Measurements from ENCODE around the gene PLA2G4B. TPM values are rescaled to one million over a fixed set of nuclear protein-coding genes. Genes with fewer than 3 reads are reported as not detected.

PLA2G4B gene
- total and polyA plus RNA-seq, 5 donors: 1.8 to 7.1 (median 5.7) TPM

DNA sequence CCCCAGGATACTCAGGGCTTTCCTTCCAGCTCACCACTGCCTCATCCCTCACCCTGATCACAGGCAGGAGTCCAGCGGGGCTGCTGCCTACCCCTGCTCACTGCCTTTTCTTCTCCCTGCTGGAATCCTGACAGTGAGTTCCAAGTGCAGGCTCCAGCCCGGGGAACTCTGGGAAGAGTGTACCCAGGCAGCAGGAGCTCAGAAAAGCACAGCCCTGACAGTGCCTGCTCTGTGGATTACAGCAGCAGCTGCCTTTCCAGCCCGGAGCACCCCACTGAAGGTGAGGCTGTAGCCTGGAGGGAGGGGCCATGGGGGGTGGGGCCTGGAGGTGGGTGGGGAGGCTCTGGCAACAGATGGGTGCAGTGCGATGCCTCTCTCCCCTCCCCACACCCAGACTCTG lies 16.8 kb upstream of the PLA2G4B start:
- WGBS: 82% methylated on average over 4 of the region's 4 CpGs

DNA sequence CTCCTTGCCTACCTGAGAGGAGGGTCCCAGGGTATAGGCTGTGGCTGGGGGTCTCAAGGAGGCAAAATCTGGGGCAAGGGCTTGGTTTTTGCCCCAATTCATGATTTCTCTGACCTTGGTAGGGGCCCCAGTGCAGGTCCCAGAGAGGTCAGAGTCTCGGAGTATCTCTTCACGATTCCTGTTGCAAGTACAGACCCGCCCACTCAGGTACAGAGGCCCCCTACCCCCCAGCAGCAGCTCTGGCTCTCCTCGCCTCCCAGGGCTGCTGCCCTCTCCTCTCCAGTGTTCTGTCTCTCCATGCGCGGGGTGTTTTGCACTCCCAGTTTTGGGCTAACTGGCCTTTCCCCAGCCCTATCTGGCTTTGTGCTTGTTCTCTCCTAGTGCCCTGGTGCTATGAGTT lies 16.2 kb upstream of the PLA2G4B start:
- no peak overlapping the region for H3K27ac ChIP-seq (ENCODE audit: low read length)
- no peak overlapping the region for H3K4me3 ChIP-seq (ENCODE audit: low read length)
- intact Hi-C loops (cut with DNase I): no loop called here
- H3K4me1 ChIP-seq (ENCODE audit: control insufficient read depth, insufficient read depth, low read length): no peaks in the 10 kb centered on the region
- no peaks in the 10 kb centered on the region for H3K27me3 ChIP-seq (ENCODE audit: control insufficient read depth, insufficient read depth)
- no peaks in the 10 kb centered on the region for H3K9me3 ChIP-seq (ENCODE audit: control insufficient read depth, low read length)
- WGBS: 91% methylated on average over 6 of the region's 6 CpGs
- DNase-seq (peak in 1 of 3 donors; percentile 18), ATAC-seq (no peak)

More for the DNA sequence above, 16.8 kb upstream of the PLA2G4B start:
- ATAC-seq (no peak), DNase-seq (no peak)
- Histone ChIP-seq H3K27ac (ENCODE audit: low read length) (no peak overlapping the region), H3K27me3 (ENCODE audit: control insufficient read depth, insufficient read depth) (no peaks in the 10 kb centered on the region), H3K9me3 (ENCODE audit: control insufficient read depth, low read length) (no peaks in the 10 kb centered on the region), H3K4me1 (ENCODE audit: control insufficient read depth, insufficient read depth, low read length) (no peaks in the 10 kb centered on the region), H3K4me3 (ENCODE audit: low read length) (no peak overlapping the region)
- intact Hi-C loops (cut with DNase I): no loop called here

GRCh38 chr15:41822957-41823356 lies 15.7 kb upstream of the PLA2G4B start:
- no peak for ATAC-seq
- intact Hi-C loops (cut with DNase I): no loop called here
- 86% methylated on average over 6 of the region's 6 CpGs for WGBS

DNA sequence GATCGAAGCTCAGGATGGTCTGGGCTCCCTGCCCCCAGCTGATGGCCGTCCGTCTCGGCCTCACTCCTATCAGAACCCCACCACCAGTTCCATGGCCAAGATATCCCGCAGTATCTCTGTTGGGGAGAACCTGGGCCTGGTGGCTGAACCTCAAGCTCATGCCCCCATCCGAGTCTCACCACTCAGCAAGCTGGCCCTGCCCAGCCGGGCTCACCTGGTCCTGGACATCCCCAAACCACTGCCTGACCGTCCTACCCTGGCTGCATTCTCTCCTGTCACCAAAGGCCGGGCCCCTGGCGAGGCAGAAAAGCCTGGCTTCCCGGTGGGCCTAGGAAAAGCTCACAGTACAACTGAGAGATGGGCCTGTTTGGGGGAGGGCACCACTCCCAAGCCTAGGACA lies 15.1 kb upstream of the PLA2G4B start:
- intact Hi-C loops (cut with DNase I): no loop called here
- ATAC-seq: no peak
- Histone ChIP-seq H3K27me3 (ENCODE audit: control insufficient read depth, insufficient read depth) (no peaks in the 10 kb centered on the region), H3K4me1 (ENCODE audit: control insufficient read depth, insufficient read depth, low read length) (no peaks in the 10 kb centered on the region), H3K4me3 (ENCODE audit: low read length) (no peak overlapping the region), H3K9me3 (ENCODE audit: control insufficient read depth, low read length) (no peaks in the 10 kb centered on the region), H3K27ac (ENCODE audit: low read length) (no peak overlapping the region)
- peak in 2 of 3 donors; percentile 30 to 46 for DNase-seq
- WGBS: 89% methylated on average over 11 of the region's 11 CpGs

More at GRCh38 chr15:41822957-41823356, 15.7 kb upstream of the PLA2G4B start:
- no peaks in the 10 kb centered on the region for H3K9me3 ChIP-seq (ENCODE audit: control insufficient read depth, low read length)
- no peaks in the 10 kb centered on the region for H3K27me3 ChIP-seq (ENCODE audit: control insufficient read depth, insufficient read depth)
- no peaks in the 10 kb centered on the region for H3K4me1 ChIP-seq (ENCODE audit: control insufficient read depth, insufficient read depth, low read length)
- no peak overlapping the region for H3K4me3 ChIP-seq (ENCODE audit: low read length)
- no peak overlapping the region for H3K27ac ChIP-seq (ENCODE audit: low read length)
- peak in 2 of 3 donors; percentile 33 to 37 for DNase-seq

- no peak overlapping the region for H3K27ac ChIP-seq (ENCODE audit: low read length)
- ATAC-seq (no peak), DNase-seq (peak in 2 of 3 donors; percentile 36)
- H3K27me3 ChIP-seq (ENCODE audit: control insufficient read depth, insufficient read depth): no peaks in the 10 kb centered on the region
- intact Hi-C loops (cut with DNase I): no loop called here
- H3K9me3 ChIP-seq (ENCODE audit: control insufficient read depth, low read length): no peaks in the 10 kb centered on the region
- no peaks in the 10 kb centered on the region for H3K4me1 ChIP-seq (ENCODE audit: control insufficient read depth, insufficient read depth, low read length)
- WGBS: 92% methylated on average over 19 of the region's 19 CpGs
- no peak overlapping the region for H3K4me3 ChIP-seq (ENCODE audit: low read length)
Measured at GRCh38 chr15:41824062-41824745, 14.4 kb upstream of the PLA2G4B start.

- Histone ChIP-seq H3K9me3 (ENCODE audit: control insufficient read depth, low read length) (no peaks in the 10 kb centered on the region), H3K4me3 (ENCODE audit: low read length) (no peak overlapping the region), H3K4me1 (ENCODE audit: control insufficient read depth, insufficient read depth, low read length) (no peaks in the 10 kb centered on the region), H3K27ac (ENCODE audit: low read length) (no peak overlapping the region), H3K27me3 (ENCODE audit: control insufficient read depth, insufficient read depth) (no peaks in the 10 kb centered on the region)
- ATAC-seq: no peak
- DNase-seq: peak in 2 of 3 donors; percentile 34 to 36
- intact Hi-C loops (cut with DNase I): loop anchor here in 1 of 4 donors (5.0 kb wide), 1 partner anchor 157 kb away; no protein-coding TSS in a partner anchor
- WGBS: 86% methylated on average over 10 of the region's 10 CpGs
Measured at GRCh38 chr15:41825145-41825544, 13.5 kb upstream of the PLA2G4B start.

- H3K27me3 ChIP-seq (ENCODE audit: control insufficient read depth, insufficient read depth): no peaks in the 10 kb centered on the region
- H3K9me3 ChIP-seq (ENCODE audit: control insufficient read depth, low read length): no peaks in the 10 kb centered on the region
- no peak for ATAC-seq
- H3K4me1 ChIP-seq (ENCODE audit: control insufficient read depth, insufficient read depth, low read length): no peaks in the 10 kb centered on the region
- intact Hi-C loops (cut with DNase I): loop anchor here in 1 of 4 donors (5.0 kb wide), 1 partner anchor 156 kb away; no protein-coding TSS in a partner anchor
- H3K4me3 ChIP-seq (ENCODE audit: low read length): no peak overlapping the region
- DNase-seq: peak; percentile 7 to 48 (median 35)
- 75% methylated on average over 13 of the region's 13 CpGs for WGBS
- H3K27ac ChIP-seq (ENCODE audit: low read length): no peak overlapping the region
Measured at GRCh38 chr15:41825572-41826535, 12.8 kb upstream of the PLA2G4B start.

GRCh38 chr15:41827290-41827879 lies 11.3 kb upstream of the PLA2G4B start:
- no peak overlapping the region for H3K27ac ChIP-seq (ENCODE audit: low read length)

DNA sequence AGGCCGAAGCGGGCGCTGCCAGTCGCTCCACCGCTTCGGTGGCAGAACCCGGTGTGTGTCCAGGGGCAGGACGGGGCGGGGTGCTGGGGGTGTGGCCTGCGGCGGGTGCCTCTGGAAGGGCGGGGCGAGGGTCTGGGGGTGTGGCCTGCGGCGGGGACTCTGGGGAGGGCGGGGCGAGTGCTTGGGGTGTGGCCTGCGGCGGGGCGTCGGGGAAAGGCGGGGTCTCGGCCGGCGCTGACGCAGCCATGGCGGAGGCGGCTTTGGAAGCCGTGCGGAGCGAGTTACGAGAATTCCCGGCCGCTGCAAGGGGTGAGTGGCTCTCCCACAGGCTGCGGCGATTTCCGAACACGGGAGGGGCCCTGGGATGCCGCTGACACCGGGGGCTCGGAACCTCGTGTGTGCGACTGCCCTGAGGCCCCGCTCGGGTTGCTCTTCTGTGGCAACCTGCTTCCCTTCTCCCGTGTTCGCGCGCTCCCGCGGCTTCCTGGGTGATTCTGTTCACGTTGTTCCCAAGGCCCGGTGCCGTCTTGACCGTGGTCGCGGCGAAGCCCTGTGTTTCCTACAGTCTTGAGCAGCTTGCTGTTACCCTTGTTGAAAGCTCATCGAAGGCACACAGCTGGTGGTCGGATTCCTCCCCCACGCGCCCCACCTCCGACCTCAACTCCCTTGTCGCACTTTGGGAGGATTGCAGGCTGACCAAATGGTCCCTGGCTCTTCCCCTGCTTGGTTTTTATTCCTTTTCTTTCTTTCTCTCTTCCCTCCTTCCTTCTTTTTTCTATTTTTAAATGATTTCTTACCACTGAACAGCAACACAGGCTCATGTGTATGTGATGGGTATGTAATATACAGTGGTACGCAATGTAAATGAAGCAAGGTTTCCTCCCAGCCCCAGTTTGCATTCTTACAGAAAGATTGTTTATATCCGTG lies 10.5 kb upstream of the PLA2G4B start, which contains the start of gene JMJD7:
TSS of gene JMJD7 (plus strand) at position 213 of the 927 bp plus-strand sequence. CDS start at position 246, 33 bp downstream.
- Histone ChIP-seq H3K27ac (ENCODE audit: low read length) (peak within 1 kb of the TSS; percentile 89), H3K4me1 (ENCODE audit: control insufficient read depth, insufficient read depth, low read length) (no peaks in the 10 kb centered on the region), H3K9me3 (ENCODE audit: control insufficient read depth, low read length) (no peaks in the 10 kb centered on the region), H3K27me3 (ENCODE audit: control insufficient read depth, insufficient read depth) (no peaks in the 10 kb centered on the region), H3K4me3 (ENCODE audit: low read length) (peak within 1 kb of the TSS; percentile 72)
- intact Hi-C loops (cut with DNase I): loop anchor here in 1 of 4 donors (5.0 kb wide), 1 partner anchor 154 kb away; no protein-coding TSS in a partner anchor
- DNase-seq (peak; percentile 96 to 98 (median 97)), ATAC-seq (peak; percentile 96 to 97)
- WGBS: under 1% methylated on average over 66 of the region's 66 CpGs

More at GRCh38 chr15:41827290-41827879, 11.3 kb upstream of the PLA2G4B start:
- no peaks in the 10 kb centered on the region for H3K9me3 ChIP-seq (ENCODE audit: control insufficient read depth, low read length)
- intact Hi-C loops (cut with DNase I): loop anchor here in 1 of 4 donors (5.0 kb wide), 1 partner anchor 155 kb away; no protein-coding TSS in a partner anchor
- peak overlapping the region; percentile 72 for H3K4me3 ChIP-seq (ENCODE audit: low read length)
- H3K27me3 ChIP-seq (ENCODE audit: control insufficient read depth, insufficient read depth): no peaks in the 10 kb centered on the region
- whole genome bisulfite sequencing: 6% methylated on average over 37 of the region's 37 CpGs
- ATAC-seq (peak; percentile 6 to 18), DNase-seq (no peak)
- no peaks in the 10 kb centered on the region for H3K4me1 ChIP-seq (ENCODE audit: control insufficient read depth, insufficient read depth, low read length)

DNA sequence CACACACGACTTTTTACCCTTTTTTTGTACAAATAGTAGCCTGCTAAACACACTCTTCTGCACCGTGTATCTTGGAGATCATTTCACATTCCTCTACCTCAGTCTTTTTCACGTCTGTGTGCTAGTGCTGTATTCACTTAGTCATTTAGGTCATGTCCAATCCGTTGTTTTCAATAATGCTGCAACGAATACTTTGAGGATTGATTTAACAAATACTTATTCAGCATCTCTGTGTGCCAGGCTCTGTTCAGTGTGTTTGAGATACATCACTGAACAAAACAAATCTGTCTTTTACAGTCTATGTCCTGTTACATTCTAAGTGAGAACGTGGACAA lies 9.9 kb upstream of the PLA2G4B start:
- no peak for ATAC-seq
- H3K27ac ChIP-seq (ENCODE audit: low read length): no peak overlapping the region
- H3K4me3 ChIP-seq (ENCODE audit: low read length): peak overlapping the region; percentile 72
- no peak for DNase-seq
- intact Hi-C loops (cut with DNase I): loop anchor here in 1 of 4 donors (5.0 kb wide), 1 partner anchor 154 kb away; no protein-coding TSS in a partner anchor
- no peaks in the 10 kb centered on the region for H3K27me3 ChIP-seq (ENCODE audit: control insufficient read depth, insufficient read depth)
- H3K9me3 ChIP-seq (ENCODE audit: control insufficient read depth, low read length): no peaks in the 10 kb centered on the region
- H3K4me1 ChIP-seq (ENCODE audit: control insufficient read depth, insufficient read depth, low read length): no peaks in the 10 kb centered on the region
- WGBS: 15% methylated on average over 6 of the region's 6 CpGs
